Sigmoid colon (tissue), 7 donors: Measurements from ENCODE around the gene BHLHA15. TPM values are rescaled to one million over a fixed set of nuclear protein-coding genes. Genes with fewer than 3 reads are reported as not detected.
A peak's percentile ranks its signal among the peaks of the same experiment; 100 is the strongest.

Experiments
- DNase-seq: peaks from one replicate; pipeline ENCODE4 v3.0.0-alpha.2; 2019
- H3K27ac ChIP-seq, 4 donors: fragments of 200-600 bp; sonication (generic); one replicate each; pipeline ENCODE4 v1.5.1; 2016 to 2019; ENCODE audit warnings: mild to moderate bottlenecking in 1 of 4
- H3K27me3 ChIP-seq, 3 donors: fragments of 200-600 bp; sonication (generic); one replicate each; pipeline ENCODE4 v1.5.1; 2019; ENCODE audit warnings: mild to moderate bottlenecking in 1 of 3
- H3K36me3 ChIP-seq, 4 donors: fragments of 200-600 bp; sonication (generic); one replicate each; pipeline ENCODE4 v1.5.1; 2016 to 2019
- H3K4me1 ChIP-seq, 4 donors: fragments of 200-600 bp; sonication (generic); one replicate each; pipeline ENCODE4 v1.5.1; 2017 to 2019
- H3K4me3 ChIP-seq, 4 donors: fragments of 200-600 bp; sonication (generic); one replicate each; pipeline ENCODE4 v1.5.1; 2017 to 2019; ENCODE audit warnings: mild to moderate bottlenecking in 2 of 4, moderate library complexity in 1 of 4
- H3K9me3 ChIP-seq, 4 donors: fragments of 200-600 bp in 3 of 4; sonication (generic) in 3 of 4; one replicate each; pipeline versions ENCODE4 v1.5.1 to v1.6.1; 2013 to 2019
- EP300 ChIP-seq, 4 donors: sonication (generic); formaldehyde crosslinking; IDR thresholded peaks; one replicate each; pipeline ENCODE4 v1.6.1; 2017; ENCODE audit warnings: antibody characterized with exemption in 4 of 4
- POLR2A ChIP-seq, 2 donors: fragments of 450-650 bp; IDR thresholded peaks; one replicate each; pipeline ENCODE4 v1.6.1; 2016; ENCODE audit warnings: antibody characterized with exemption in 2 of 2, mild to moderate bottlenecking in 2 of 2, moderate library complexity in 2 of 2
- POLR2AphosphoS5 ChIP-seq, 4 donors: sonication (generic); formaldehyde crosslinking; IDR thresholded peaks; one replicate each; pipeline ENCODE4 v1.6.1; 2017; ENCODE audit warnings: antibody characterized with exemption in 4 of 4
- WGBS, 2 donors: extraction: QIAGEN DNeasy Blood & Tissue Kit; methylation state at CpG; one replicate each; pipeline ENCODE4 v1.1.7; 2013; 5-methylcytosine and 5-hydroxymethylcytosine counted together
- intact Hi-C: fragments of 100-400 bp; cut with DNase I; formaldehyde crosslinking; loops from one replicate; pipeline ENCODE4 v1.15.1; 2023
- polyA plus RNA-seq, 3 donors: library from polyadenylated mRNA; stranded (reverse); fragments of 200-250 nt; gene quantifications; one replicate each; pipeline ENCODE4 v1.2.3, GENCODE V29; 2013
- total RNA-seq, 4 donors: library from RNA; depleted of rRNA; stranded (reverse); fragments of >200 nt; gene quantifications; one replicate each; pipeline ENCODE4 v1.1.0, GENCODE V29; 2016
- TF ChIP-seq, protein P1 (sequence below), 4 experiments: fragments of 450-650 bp in 3 of 4; fragments of 200-600 bp in 1 of 4; IDR thresholded peaks; one replicate each; pipeline ENCODE4 v1.5.1; 2016 to 2019; ENCODE audit warnings: antibody characterized with exemption in 4 of 4, mild to moderate bottlenecking in 3 of 4, moderate library complexity in 2 of 4
- donor health status: healthy with polysubstance abuse.
- donor health status: Bipolar disorder and iron deficiency.
- donor health status: healthy.

Gene BHLHA15
- total and polyA plus RNA-seq, 7 donors, result 1.2 to 1.4 TPM; not detected in 5

GRCh38 chr7:98221611-98222532, 10.6 kb downstream of the BHLHA15 start:
- H3K9me3 ChIP-seq, result no peaks in the 10 kb centered on the region
- no peak overlapping the region for H3K4me3 ChIP-seq
- H3K27ac ChIP-seq, result no peak overlapping the region
- intact Hi-C loops, result no loop called here
- H3K4me1 ChIP-seq, result no peaks in the 10 kb centered on the region
- TF ChIP-seq EP300 (IDR thresholded peaks at IDR 0.05) (no peak), POLR2AphosphoS5 (IDR thresholded peaks at IDR 0.05) (no peak), POLR2A (IDR thresholded peaks at IDR 0.05) (no peak)
- TF ChIP-seq, protein P1, sequence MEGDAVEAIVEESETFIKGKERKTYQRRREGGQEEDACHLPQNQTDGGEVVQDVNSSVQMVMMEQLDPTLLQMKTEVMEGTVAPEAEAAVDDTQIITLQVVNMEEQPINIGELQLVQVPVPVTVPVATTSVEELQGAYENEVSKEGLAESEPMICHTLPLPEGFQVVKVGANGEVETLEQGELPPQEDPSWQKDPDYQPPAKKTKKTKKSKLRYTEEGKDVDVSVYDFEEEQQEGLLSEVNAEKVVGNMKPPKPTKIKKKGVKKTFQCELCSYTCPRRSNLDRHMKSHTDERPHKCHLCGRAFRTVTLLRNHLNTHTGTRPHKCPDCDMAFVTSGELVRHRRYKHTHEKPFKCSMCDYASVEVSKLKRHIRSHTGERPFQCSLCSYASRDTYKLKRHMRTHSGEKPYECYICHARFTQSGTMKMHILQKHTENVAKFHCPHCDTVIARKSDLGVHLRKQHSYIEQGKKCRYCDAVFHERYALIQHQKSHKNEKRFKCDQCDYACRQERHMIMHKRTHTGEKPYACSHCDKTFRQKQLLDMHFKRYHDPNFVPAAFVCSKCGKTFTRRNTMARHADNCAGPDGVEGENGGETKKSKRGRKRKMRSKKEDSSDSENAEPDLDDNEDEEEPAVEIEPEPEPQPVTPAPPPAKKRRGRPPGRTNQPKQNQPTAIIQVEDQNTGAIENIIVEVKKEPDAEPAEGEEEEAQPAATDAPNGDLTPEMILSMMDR (IDR thresholded peaks at IDR 0.05), result no peak
- H3K36me3 ChIP-seq, result peaks cover 0 to 67% (median 8%) of the 10 kb centered on the region in 4 donors
- H3K27me3 ChIP-seq, result no peaks in the 10 kb centered on the region
- WGBS, 2 donors, result 97% methylated on average over 34 of the region's 34 CpGs
- peak; percentile 60 for DNase-seq

- TF ChIP-seq, protein P1 (IDR thresholded peaks at IDR 0.05), result no peak
- no peak for TF ChIP-seq POLR2A (IDR thresholded peaks at IDR 0.05)
- TF ChIP-seq POLR2AphosphoS5 (IDR thresholded peaks at IDR 0.05), result no peak
- no peak for TF ChIP-seq EP300 (IDR thresholded peaks at IDR 0.05)
- Histone ChIP-seq H3K36me3 (peaks cover 0 to 60% (median 5%) of the 10 kb centered on the region in 4 donors), H3K27me3 (no peaks in the 10 kb centered on the region), H3K9me3 (no peaks in the 10 kb centered on the region), H3K4me3 (no peak overlapping the region), H3K4me1 (no peaks in the 10 kb centered on the region), H3K27ac (no peak overlapping the region)
- WGBS, 2 donors, result 95% methylated on average over 30 of the region's 30 CpGs
- intact Hi-C loops, result no loop called here
- no peak for DNase-seq
Observed at GRCh38 chr7:98222533-98223195, 11.4 kb downstream of the BHLHA15 start.

- Histone ChIP-seq H3K27me3 (no peaks in the 10 kb centered on the region), H3K4me3 (no peak overlapping the region), H3K4me1 (no peaks in the 10 kb centered on the region), H3K27ac (no peak overlapping the region), H3K9me3 (no peaks in the 10 kb centered on the region), H3K36me3 (peaks cover 0 to 63% (median 5%) of the 10 kb centered on the region in 4 donors)
- WGBS, 2 donors, result 86 to 87% methylated on average over 15 of the region's 15 CpGs
- no peak for DNase-seq
- TF ChIP-seq, protein P1 (IDR thresholded peaks at IDR 0.05), result no peak
- TF ChIP-seq POLR2AphosphoS5 (IDR thresholded peaks at IDR 0.05) (no peak), EP300 (IDR thresholded peaks at IDR 0.05) (no peak), POLR2A (IDR thresholded peaks at IDR 0.05) (no peak)
- intact Hi-C loops, result no loop called here
Observed at GRCh38 chr7:98223351-98223897, 12.2 kb downstream of the BHLHA15 start.

DNA sequence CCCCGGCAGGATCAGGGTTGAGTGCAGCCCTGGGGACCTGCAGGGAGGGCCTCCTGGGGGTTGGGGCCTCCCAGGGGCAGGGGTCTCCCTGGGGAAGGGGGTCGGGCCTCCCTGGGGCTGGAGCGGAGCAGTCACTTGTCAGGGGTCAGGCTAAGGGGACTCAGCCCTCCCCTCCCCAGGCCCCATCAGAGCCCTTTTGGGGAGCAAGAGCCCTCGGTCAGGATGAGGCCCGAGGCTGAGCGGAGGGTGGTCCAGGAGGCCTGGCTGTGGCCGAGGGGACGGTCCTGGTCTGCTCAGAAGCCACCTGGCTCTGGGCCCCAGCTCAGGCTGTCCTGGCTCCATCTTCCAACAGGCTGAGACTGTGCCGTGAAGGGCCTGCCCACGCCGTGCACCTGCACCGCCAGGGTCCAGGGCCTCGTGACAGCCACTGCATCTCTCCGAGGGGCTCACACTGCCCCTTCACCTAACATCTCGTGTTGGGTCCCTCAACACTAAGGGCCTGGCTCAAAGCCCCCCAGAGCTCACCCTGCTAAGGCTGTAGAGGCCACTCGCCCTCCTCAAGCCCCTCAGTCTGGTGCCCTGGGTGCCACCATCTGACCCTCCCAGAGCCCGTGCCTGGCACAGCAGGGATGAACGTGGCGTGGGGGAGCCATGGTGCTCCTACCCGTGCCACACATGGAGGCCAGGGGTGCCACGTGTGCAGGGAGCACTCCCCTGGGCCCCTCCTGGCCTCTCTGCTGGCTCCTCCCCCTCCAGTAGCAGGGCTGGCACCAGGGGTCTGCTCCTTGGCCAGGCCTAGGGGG, 12.9 kb downstream of the BHLHA15 start:
- intact Hi-C loops, result no loop called here
- H3K27ac ChIP-seq, result no peak overlapping the region
- peaks cover 0 to 63% (median 5%) of the 10 kb centered on the region in 4 donors for H3K36me3 ChIP-seq
- H3K4me3 ChIP-seq, result no peak overlapping the region
- no peak for DNase-seq
- no peaks in the 10 kb centered on the region for H3K9me3 ChIP-seq
- TF ChIP-seq, protein P1 (IDR thresholded peaks at IDR 0.05), result no peak
- TF ChIP-seq POLR2AphosphoS5 (IDR thresholded peaks at IDR 0.05) (no peak), EP300 (IDR thresholded peaks at IDR 0.05) (no peak), POLR2A (IDR thresholded peaks at IDR 0.05) (no peak)
- WGBS, 2 donors, result 93 to 94% methylated on average over 21 of the region's 21 CpGs
- H3K4me1 ChIP-seq, result no peaks in the 10 kb centered on the region
- H3K27me3 ChIP-seq, result no peaks in the 10 kb centered on the region
